Lower leg skin (tissue), 4 donors: ENCODE results near the gene C2CD4A. TPM values are rescaled to one million over a fixed set of nuclear protein-coding genes. Genes with fewer than 3 reads are reported as not detected.
A peak's percentile ranks its signal among the peaks of the same experiment; 100 is the strongest.

Source experiments
- DNase-seq, 2 donors: peaks; one replicate each; pipeline ENCODE4 v3.0.0-alpha.2; 2019; ENCODE audit warnings: low spot score in 2 of 2
- H3K4me3 ChIP-seq: fragments of 200-600 bp; sonication (generic); 2 replicates; pipeline ENCODE4 v1.5.1; 2017; ENCODE audit warnings: mild to moderate bottlenecking, low read depth; ENCODE audit not compliant: poor library complexity, severe bottlenecking
- POLR2A ChIP-seq, 2 donors: fragments of 450-650 bp; IDR thresholded peaks; one replicate each; pipeline ENCODE4 v1.6.1; 2016 to 2017; ENCODE audit warnings: antibody characterized with exemption in 2 of 2, mild to moderate bottlenecking in 1 of 2, moderate library complexity in 1 of 2
- WGBS, 2 donors: methylation state at CpG; one replicate each; pipeline ENCODE4 v1.1.5; 2018; 5-methylcytosine and 5-hydroxymethylcytosine counted together
- intact Hi-C: fragments of 100-400 bp; cut with DNase I; formaldehyde crosslinking; loops from one replicate; pipeline ENCODE4 v1.15.0; 2023; ENCODE audit warnings: low total_unique reads
- total RNA-seq, 4 donors: library from RNA; depleted of rRNA; stranded (reverse); fragments of >200 nt; gene quantifications; one replicate each; pipeline ENCODE4 v1.1.0, GENCODE V29; 2016
- TF ChIP-seq, protein P1 (sequence below), 3 donors: fragments of 450-650 bp; IDR thresholded peaks; one replicate each; pipeline ENCODE4 v1.5.1; 2016; ENCODE audit warnings: antibody characterized with exemption in 3 of 3, mild to moderate bottlenecking in 3 of 3, moderate library complexity in 2 of 3

Gene C2CD4A
- total RNA-seq, 4 donors from 2014 or later = 0.10 TPM; not detected in 2

DNA sequence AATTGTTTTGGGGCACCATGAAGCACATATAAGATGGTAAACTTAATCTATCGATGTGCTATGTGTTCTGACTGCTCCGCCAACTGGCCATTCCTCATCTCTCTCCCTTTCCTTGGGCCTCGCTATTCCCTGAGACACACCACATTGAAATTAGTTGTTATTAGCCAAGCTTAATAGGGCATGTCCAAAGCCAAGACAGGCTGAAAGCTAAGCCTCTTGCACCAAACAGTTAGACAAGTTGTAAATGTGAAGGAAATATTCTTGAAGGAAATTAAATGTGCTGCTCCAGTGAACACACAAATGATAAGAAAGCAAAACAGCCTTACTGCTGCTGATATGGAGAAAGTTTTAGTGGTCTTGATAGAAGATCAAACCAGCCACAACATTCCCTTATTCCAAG is 39.3 kb downstream of the C2CD4A start:
- intact Hi-C loops = no loop called here
- no peak for TF ChIP-seq POLR2A (IDR thresholded peaks at IDR 0.05)
- TF ChIP-seq, protein P1, sequence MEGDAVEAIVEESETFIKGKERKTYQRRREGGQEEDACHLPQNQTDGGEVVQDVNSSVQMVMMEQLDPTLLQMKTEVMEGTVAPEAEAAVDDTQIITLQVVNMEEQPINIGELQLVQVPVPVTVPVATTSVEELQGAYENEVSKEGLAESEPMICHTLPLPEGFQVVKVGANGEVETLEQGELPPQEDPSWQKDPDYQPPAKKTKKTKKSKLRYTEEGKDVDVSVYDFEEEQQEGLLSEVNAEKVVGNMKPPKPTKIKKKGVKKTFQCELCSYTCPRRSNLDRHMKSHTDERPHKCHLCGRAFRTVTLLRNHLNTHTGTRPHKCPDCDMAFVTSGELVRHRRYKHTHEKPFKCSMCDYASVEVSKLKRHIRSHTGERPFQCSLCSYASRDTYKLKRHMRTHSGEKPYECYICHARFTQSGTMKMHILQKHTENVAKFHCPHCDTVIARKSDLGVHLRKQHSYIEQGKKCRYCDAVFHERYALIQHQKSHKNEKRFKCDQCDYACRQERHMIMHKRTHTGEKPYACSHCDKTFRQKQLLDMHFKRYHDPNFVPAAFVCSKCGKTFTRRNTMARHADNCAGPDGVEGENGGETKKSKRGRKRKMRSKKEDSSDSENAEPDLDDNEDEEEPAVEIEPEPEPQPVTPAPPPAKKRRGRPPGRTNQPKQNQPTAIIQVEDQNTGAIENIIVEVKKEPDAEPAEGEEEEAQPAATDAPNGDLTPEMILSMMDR (IDR thresholded peaks at IDR 0.05) = no peak
- WGBS, 2 donors = 97 to 99% methylated on average over 3 of the region's 3 CpGs
- no peak for DNase-seq
- no peak overlapping the region for H3K4me3 ChIP-seq

DNA sequence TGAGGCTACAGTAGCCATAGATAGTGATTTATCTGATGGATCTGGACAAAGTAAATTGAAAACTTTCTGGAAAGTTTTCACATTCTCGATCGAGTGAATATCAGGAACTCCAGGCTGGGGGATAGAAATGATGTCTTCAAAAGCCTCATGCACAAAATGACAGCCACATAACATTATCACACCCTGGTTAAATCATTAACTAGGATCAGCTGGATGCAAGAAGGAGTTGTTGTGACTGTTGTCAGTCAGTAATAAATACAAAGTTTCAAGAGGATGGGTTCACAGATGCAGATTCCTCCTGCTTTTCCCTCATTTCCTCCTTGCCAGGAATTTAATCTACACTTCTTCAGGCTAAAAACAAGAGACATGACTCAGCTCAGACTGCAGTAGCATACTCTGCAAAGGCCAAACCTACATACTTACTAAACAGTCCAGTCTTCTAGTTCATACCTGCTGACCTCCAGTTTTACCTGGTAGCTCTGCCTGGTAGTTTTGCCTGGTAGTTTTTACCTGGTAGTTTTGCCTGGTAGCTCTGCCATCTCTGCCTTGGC is 40.9 kb downstream of the C2CD4A start:
- no peak overlapping the region for H3K4me3 ChIP-seq
- intact Hi-C loops = no loop called here
- 69 to 84% methylated on average over 2 of the region's 2 CpGs for WGBS, 2 donors
- DNase-seq = no peak
- TF ChIP-seq, protein P1 (IDR thresholded peaks at IDR 0.05) = no peak

DNA sequence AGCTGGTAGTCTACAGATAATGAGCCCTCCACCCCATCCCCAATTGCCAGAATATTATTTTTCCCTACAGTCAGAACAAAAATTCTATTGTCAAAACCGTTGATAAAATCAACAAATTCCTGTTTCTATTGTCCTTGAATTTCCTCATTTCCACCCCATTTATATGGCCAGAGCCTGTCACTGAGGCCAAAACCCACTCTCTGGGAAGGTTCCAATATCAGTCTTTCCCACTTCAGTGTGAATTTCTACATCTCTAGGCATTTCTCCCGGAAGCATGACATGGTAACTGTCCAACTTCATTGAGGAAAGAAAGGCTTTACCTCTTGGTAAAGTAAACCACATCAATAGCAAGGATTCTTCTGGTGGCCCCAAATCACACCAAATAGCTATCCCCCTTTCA is 41.6 kb downstream of the C2CD4A start:
- no peak for TF ChIP-seq POLR2A (IDR thresholded peaks at IDR 0.05)
- TF ChIP-seq, protein P1 (IDR thresholded peaks at IDR 0.05) = no peak
- WGBS, 2 donors = 57 to 64% methylated on average over 2 of the region's 2 CpGs
- intact Hi-C loops = no loop called here

DNA sequence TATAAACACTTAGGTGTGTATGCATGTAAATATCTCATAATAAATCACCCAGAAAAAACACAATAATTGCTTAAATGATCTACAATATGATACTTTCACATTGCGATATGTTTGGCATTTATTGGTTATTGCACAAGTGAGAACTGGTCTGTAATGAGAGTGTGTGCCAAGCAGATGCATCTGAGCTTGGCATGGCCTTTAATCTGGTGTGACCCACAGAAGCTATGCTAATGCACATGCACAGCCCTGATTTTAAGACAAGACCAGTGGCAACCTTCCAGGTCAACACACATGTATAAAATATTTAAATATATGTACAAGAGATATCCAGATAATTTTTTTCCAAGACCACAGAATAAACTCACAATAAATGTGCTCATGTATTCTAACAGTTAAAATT is 42.7 kb downstream of the C2CD4A start:
- TF ChIP-seq, protein P1 (IDR thresholded peaks at IDR 0.05) = no peak
- no peak for TF ChIP-seq POLR2A (IDR thresholded peaks at IDR 0.05)
- intact Hi-C loops = no loop called here
- no peak overlapping the region for H3K4me3 ChIP-seq
- DNase-seq = no peak
- WGBS, 2 donors = 47 to 51% methylated on average over 1 of the region's 1 CpG

More for the DNA sequence above, 41.6 kb downstream of the C2CD4A start:
- DNase-seq = no peak
- H3K4me3 ChIP-seq = no peak overlapping the region

GRCh38 chr15:62109982-62110851 is 43.4 kb downstream of the C2CD4A start:
- 27 to 34% methylated on average over 6 of the region's 6 CpGs for WGBS, 2 donors
- DNase-seq = peak in 1 of 2 donors; percentile 49

More at GRCh38 chr15:62109982-62110851, 43.4 kb downstream of the C2CD4A start:
- intact Hi-C loops = no loop called here
- H3K4me3 ChIP-seq = no peak overlapping the region
- TF ChIP-seq, protein P1 (IDR thresholded peaks at IDR 0.05) = no peak
- TF ChIP-seq POLR2A (IDR thresholded peaks at IDR 0.05) = no peak
